AG04450 (cell line): ENCODE data around the gene LBH. TPM values are rescaled to one million over a fixed set of nuclear protein-coding genes. Genes with fewer than 3 reads are reported as not detected.

ENCODE experiments used
- CTCF ChIA-PET: fragments of 300-600, 350-600 bp; formaldehyde crosslinking; extraction: SDS; loops from one replicate; lab custom pipeline; 2022; ENCODE audit warnings: antibody characterized with exemption, inconsistent platforms; lab: Charles Lee
- POLR2A ChIA-PET: fragments of 350-600 bp; formaldehyde crosslinking; extraction: SDS; loops from one replicate; lab custom pipeline; 2021; ENCODE audit warnings: antibody characterized with exemption, inconsistent platforms; lab: Yijun Ruan, JAX
- DNase-seq: peaks from one replicate; pipeline ENCODE4 v3.0.0-alpha.2; 2011; ENCODE audit warnings: low read depth, low spot score
- H3K27ac ChIP-seq: one replicate; pipeline ENCODE4 v1.5.1; 2012; ENCODE audit warnings: low read depth, low read length, control low read depth
- H3K27me3 ChIP-seq: one replicate; pipeline ENCODE4 v1.6.0; 2012; ENCODE audit warnings: low read length; ENCODE audit not compliant: control insufficient read depth, insufficient read depth
- H3K4me3 ChIP-seq: 2 replicates; pipeline ENCODE4 v1.5.1; 2011; ENCODE audit warnings: mild to moderate bottlenecking, low read depth, low read length, control low read depth
- H3K9me3 ChIP-seq: 2 replicates; pipeline ENCODE4 v1.5.1; 2012; ENCODE audit warnings: low read length; ENCODE audit not compliant: control insufficient read depth, insufficient read depth
- CTCF ChIP-seq: IDR thresholded peaks from 2 replicates; pipeline ENCODE4 v1.5.1; 2011; ENCODE audit warnings: low read depth, low read length, control low read depth, inconsistent platforms
- polyA plus RNA-seq: library from polyadenylated mRNA; depleted of rRNA; stranded (reverse); fragments of >200 nt; gene quantifications from 2 replicates; pipeline ENCODE4 v1.2.3, GENCODE V29; 2011

The LBH gene
- polyA plus RNA-seq, 1 experiment: 381 TPM

- ChIA-PET CTCF (interaction anchor here (1.1 to 3.6 kb wide), 3 partner anchors 13 to 489 kb away, joined by 3 to 19 read pairs (median 4); no protein-coding TSS in a partner anchor), POLR2A (interaction anchor here (1.1 kb wide), 1 partner anchor 9 kb away, joined by 3 read pairs; the partner anchor contains the start of gene LBH)
- DNase-seq: no peak
- H3K9me3 ChIP-seq: no peaks in the 10 kb centered on the region
- H3K4me3 ChIP-seq: no peak overlapping the region
- H3K27me3 ChIP-seq: peaks cover 4% of the 10 kb centered on the region
- TF ChIP-seq CTCF: no peak
- no peak overlapping the region for H3K27ac ChIP-seq
Measured at GRCh38 chr2:30222031-30222430, 9.3 kb upstream of the LBH start.

- DNase-seq: no peak
- Histone ChIP-seq H3K9me3 (no peaks in the 10 kb centered on the region; the same call in 1 of the 2 replicates), H3K27me3 (peaks cover 2% of the 10 kb centered on the region), H3K4me3 (no peak overlapping the region), H3K27ac (no peak overlapping the region)
- TF ChIP-seq CTCF: no peak
- ChIA-PET CTCF (interaction anchor here (1.1 to 3.6 kb wide), 3 partner anchors 14 to 489 kb away, joined by 3 to 19 read pairs (median 4); no protein-coding TSS in a partner anchor), POLR2A (no interaction called here)
Measured at GRCh38 chr2:30222636-30223360, 8.5 kb upstream of the LBH start.

- TF ChIP-seq CTCF: no peak
- ChIA-PET CTCF (interaction anchor here (3.6 to 5.4 kb wide), 2 partner anchors 15 to 488 kb away, joined by 19 to 33 read pairs; no protein-coding TSS in a partner anchor), POLR2A (no interaction called here)
Measured at GRCh38 chr2:30223413-30223874, 7.9 kb upstream of the LBH start.

GRCh38 chr2:30224151-30224550, 7.2 kb upstream of the LBH start:
- ChIA-PET CTCF (interaction anchor here (3.6 to 5.4 kb wide), 2 partner anchors 16 to 487 kb away, joined by 19 to 33 read pairs; no protein-coding TSS in a partner anchor), POLR2A (no interaction called here)
- Histone ChIP-seq H3K4me3 (no peak overlapping the region), H3K27ac (no peak overlapping the region), H3K27me3 (peaks cover 2% of the 10 kb centered on the region), H3K9me3 (no peaks in the 10 kb centered on the region; the same call in 1 of the 2 replicates)
- no peak for TF ChIP-seq CTCF
- DNase-seq: no peak

More at GRCh38 chr2:30223413-30223874, 7.9 kb upstream of the LBH start:
- Histone ChIP-seq H3K27me3 (peaks cover 2% of the 10 kb centered on the region), H3K4me3 (no peak overlapping the region), H3K9me3 (no peaks in the 10 kb centered on the region; the same call in 1 of the 2 replicates), H3K27ac (no peak overlapping the region)
- no peak for DNase-seq
